ENCODE results near the gene DUSP5. TPM values are rescaled to one million over a fixed set of nuclear protein-coding genes. Genes with fewer than 3 reads are reported as not detected.
"Not testable (repeated sequence)": the region's sequence is repeated elsewhere in the genome, so short reads cannot be mapped to it uniquely, and the experiment has no call there.

The DUSP5 gene
- total RNA-seq, 1 experiment from 2014 or later: 39.7 TPM

DNA sequence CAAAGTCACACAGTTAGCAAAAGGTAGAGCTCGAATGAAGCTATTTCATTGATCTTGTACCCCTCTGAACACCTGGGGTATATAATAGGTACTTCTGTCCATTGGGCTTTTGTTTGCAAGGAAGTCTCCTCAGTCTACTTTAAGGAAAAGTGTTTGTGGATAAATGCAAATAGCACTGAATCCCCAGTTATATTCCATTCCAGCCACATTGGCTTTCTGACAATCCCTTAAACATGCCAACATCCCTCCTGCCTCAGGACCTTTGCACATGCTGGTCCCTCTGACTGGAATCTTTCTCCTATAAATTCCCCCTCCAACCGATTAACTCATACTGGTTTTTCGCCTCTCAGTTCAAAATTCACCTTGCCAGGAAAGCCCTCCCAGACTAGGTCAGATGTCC lies 17.1 kb downstream of the DUSP5 start:
- DNase-seq (ENCODE audit: low read depth): no peak

GRCh38 chr10:110516815-110517492 lies 19.2 kb downstream of the DUSP5 start:
- no peak for DNase-seq (ENCODE audit: low read depth)

DNA sequence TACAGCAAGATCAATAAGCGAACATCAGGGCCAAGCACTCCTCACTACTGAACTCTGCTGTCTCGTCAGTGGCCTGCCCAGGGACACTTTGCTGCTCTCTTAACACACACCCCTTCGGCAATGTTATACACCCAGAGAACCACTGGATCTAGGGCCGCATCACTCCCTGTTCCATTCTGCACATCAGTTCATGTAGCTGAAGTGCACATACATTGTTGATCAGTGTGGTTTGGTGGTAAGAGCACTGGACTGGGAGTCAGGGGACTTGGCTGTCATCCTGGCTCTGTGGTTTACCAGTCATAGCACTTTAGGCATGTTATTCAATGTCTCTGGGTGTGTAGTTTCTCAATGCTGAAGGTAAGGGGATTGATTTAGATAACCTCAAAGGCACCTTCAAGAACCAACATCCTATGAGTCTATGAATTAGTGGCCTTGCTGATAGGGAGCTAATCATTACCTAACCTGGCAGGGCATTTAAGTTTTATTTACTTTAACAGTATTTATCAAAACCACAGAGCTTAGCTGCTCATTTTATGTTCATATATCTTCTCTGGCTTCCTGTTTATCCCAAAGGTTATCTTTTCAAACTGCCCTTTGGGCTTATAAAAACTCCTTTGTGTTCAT lies 24.8 kb downstream of the DUSP5 start:
- DNase-seq (ENCODE audit: low read depth): no peak

- DNase-seq (ENCODE audit: low read depth): no peak
Observed at GRCh38 chr10:110523736-110524135, 26.0 kb downstream of the DUSP5 start.

DNA sequence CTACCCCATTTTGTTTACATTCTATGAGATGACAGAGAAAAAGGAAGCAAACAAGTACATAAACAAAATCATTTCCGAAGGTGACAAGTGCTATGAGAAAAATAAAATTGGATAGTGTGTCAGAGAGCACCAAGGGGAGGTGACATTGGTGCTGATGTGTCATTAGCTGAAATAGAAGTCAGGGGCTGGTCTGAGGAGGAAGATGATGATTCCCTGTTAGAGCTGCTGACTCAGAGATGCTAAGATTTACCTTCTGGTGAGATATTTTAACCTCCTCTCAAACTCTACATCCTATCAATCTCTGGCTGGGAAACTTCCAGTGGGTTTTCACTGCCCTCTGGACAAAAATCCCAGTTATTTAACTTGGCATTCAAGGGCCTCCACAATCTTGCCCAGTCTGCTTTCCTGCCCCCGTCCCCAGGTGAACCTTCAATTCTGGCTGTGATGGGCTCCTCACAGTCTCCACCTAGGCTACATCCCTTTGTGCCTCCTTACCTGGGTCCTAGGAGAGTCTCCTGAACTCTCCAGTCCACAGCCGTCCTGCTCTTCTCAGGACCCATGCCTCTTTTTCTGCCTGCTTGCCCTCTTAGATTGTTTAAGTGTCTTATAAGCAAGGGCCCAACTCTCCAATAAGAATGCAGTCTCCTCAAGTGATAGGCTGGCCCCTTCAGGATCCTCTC lies 26.6 kb downstream of the DUSP5 start:
- DNase-seq (ENCODE audit: low read depth): no peak

DNA sequence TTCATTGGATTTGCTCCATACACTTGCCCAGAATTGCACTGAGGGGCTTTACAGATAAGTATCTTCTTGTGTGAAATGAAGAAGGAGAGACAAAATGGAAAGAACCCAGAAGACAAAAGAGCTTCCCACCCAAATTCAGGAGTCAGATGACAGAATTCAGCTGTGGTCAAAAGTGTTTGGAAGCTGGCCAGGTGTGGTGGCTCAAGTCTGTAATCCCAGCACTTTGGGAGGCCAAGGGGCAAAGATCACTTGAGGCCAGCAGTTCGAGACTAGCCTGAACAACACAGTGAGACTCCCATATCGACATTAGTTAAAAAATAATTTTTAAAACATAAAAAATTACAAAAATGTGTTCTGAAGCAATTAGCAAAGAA lies 27.1 kb downstream of the DUSP5 start:
- peak; percentile 54 for DNase-seq (ENCODE audit: low read depth)

DNA sequence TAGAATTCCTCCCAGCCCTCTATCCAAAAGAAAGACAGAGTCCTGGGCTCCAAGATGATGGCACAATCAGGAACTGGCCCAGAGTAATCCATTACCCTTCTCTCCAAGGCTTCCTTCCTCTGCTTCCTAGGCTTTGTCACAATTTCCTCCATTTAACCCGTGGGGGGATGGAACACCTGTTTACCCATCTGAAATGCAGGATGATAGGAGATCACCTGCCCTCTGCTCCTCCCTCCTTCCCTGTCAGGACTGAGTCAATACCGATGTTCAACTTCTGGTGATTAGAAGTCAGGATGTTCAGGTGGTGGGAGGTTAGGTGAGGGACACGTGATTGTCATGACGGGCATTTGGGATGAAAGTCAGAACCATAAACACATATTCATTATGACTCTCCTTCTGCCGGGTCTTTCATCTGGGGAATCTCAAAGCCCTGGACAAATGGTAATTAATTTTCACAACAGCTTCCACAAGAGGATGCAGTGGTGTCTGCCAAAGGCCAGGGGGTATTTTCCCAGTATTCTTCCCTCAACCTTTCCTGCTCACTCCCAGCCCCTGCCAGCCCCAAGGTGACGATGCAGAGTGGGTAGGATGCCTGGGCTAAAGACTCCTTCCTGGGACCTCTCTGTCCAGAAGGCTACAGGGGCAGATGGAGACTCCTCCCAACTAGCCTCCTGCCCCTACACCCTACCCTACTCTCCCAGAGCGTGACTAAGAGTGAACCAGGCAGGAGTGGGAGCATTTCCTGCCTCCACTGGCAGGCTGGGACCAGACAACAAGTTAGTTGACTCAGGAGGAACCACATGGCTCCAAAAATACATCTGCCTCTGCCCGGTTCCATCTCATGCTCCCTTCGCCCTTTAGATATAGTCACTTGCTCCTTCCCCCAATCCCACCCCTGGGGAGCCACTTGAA lies 27.9 kb downstream of the DUSP5 start:
- peak; percentile 70 for DNase-seq (ENCODE audit: low read depth)

GRCh38 chr10:110527731-110528171 lies 30.0 kb downstream of the DUSP5 start:
- DNase-seq (ENCODE audit: low read depth): no peak

DNA sequence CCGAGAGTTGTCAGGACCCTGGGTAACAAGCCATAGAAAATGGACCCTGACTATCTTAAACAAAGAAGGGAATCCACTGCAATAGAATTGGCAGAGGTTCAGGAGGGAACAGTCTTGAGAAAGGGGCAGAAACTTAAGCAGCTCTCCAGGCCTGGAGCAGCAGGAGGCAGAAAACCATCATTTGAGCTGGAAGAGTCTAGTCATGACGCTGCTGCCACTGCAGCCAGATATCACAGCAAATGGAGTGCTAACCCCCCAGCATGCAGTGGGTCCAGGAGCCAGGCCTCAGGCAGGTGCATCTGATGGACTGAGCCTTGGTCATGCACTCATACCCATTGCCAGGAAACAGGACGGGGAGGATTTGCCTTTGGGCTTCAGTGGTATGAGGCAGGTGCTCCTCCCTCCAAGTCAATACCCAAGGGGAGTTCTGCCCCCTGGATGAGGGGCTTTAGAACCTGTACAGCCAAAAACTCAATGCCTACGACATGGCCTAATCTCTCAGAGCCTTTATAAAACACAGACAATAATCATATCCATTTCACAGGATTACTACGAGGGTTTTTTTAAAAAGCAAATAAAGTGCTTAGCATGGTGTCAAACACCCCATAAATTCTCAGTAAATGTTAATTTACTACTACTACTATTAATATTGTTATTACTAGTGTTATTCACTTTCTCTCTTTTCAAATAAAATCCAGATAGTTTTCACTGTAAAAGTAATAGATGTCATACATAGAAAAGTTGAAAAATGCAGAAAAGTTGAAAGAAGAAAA lies 30.7 kb downstream of the DUSP5 start:
- DNase-seq (ENCODE audit: low read depth): no peak

GRCh38 chr10:110528997-110529524 lies 31.4 kb downstream of the DUSP5 start:
- DNase-seq (ENCODE audit: low read depth): not testable (repeated sequence)

- no peak for DNase-seq (ENCODE audit: low read depth)
Observed at GRCh38 chr10:110529596-110530011, 31.9 kb downstream of the DUSP5 start.

- DNase-seq (ENCODE audit: low read depth): peak; percentile 60
Observed at GRCh38 chr10:110530131-110530831, 32.6 kb downstream of the DUSP5 start.

DNA sequence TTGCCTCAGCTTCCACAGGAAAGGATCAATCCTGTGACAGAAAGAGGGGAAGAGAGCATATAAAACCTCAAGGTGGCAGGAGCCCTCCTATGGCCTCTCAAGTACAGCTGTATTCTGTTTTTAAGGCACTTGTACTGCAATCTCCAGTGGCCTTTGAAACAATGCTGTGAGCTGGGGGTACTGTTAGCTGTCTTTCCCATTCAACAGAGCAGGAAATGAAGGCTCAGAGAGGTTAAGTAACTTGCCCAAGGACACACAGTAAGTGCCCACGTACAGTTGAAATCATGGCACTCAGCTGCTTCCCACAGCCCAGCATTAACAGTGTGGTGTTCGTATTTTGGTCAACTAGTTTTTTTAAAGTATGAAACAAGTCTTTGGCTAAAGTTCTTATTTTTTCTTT lies 34.0 kb downstream of the DUSP5 start:
- DNase-seq (ENCODE audit: low read depth): no peak

DNA sequence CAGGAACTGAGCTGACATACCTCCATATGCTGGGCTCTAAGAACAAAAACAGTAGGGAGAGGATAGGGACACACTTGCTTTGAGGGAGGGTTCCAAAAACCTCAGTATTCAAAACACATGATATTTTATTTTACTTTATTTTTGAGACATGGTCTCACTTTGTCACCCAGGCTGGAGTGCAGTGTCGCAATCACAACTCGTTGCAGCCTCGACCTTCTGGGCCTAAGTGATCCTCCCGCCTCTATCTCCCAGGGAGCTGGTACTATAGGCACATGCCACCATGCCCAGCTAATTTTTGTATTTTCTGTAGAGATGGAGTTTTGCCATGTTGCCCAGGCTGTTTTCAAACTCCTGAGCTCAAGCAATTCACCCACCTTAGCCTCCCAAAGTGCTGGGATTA lies 34.9 kb downstream of the DUSP5 start:
- not testable (repeated sequence) for DNase-seq (ENCODE audit: low read depth)

- no peak for DNase-seq (ENCODE audit: low read depth)
Observed at GRCh38 chr10:110533149-110533548, 35.4 kb downstream of the DUSP5 start.

- DNase-seq (ENCODE audit: low read depth): no peak
Observed at GRCh38 chr10:110534571-110534970, 36.9 kb downstream of the DUSP5 start.

DNA sequence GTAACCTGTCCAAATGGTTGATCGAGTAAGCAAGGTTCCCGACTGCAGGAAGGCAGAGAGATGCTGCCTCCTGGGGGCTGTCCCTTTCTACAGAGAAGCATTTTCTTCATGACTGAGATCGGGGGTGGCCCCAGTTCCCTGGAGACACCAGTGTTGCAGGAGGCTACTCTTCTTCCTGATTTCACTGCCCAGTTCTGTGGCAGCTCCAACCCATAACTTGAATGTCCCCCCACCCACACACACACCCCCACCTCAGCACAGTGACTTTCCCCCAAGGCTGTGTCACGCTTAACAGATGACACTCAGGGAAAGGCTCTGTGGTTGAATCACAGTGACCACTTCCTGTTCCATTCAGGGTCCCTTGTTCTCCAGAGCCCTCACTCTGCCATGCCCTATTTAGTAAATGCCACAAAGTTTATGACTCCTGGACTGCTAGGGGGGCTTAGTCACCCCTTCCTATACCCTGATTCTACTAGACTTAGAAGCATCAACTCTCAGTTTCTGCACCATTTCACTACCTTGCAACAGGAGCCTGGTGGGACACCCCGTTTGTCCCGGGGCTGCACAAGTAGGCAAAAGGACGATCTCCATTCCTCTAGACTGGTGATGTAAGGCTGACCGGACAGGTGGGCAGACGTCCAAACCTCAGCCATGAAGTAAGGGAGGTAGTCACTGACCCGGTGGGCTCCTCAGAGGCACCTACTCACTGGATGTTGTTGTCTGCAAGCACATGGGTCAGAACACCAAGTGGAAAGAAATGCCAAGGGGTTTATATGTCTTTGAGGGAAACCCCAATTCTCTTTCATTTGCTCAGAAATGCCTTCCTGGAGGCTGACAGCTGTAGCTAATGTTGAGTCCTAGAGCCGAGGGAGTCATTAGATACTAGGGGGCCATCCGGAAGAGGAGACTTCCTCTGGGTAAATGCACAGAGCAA lies 38.5 kb downstream of the DUSP5 start:
- peak; percentile 72 for DNase-seq (ENCODE audit: low read depth)

DNA sequence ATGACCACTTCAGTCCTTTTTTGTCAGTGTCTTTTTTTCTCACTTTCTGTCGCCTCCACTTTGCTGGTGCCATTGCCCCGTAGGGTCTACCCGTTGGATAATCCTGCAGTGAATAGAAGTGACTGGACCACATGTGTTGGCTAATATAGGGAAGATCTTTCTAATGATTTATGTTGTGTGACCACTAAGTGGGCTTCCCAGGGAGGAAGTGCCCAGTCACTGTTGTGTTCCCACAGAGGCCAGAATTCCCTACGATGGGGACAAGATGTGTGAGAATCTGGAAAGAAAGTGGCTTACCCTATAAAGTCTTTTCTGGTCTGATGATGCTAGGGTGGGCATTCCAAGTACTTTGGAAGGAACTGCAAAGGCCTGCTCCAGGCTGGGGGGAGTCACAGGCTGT lies 41.4 kb downstream of the DUSP5 start:
- DNase-seq (ENCODE audit: low read depth): no peak

- DNase-seq (ENCODE audit: low read depth): no peak
Observed at GRCh38 chr10:110540031-110540430, 42.3 kb downstream of the DUSP5 start.
